PC-9 (cell line): ENCODE data around the gene TCF3. TPM values are rescaled to one million over a fixed set of nuclear protein-coding genes. Genes with fewer than 3 reads are reported as not detected.
A peak's percentile ranks its signal among the peaks of the same experiment; 100 is the strongest.

Experiments
- BruUV-seq: library from RNA; stranded (reverse); fragments of 400-500 nt; replicated peaks from 2 replicates; lab custom pipeline; 2021; lab: Mats Ljungman, UMichigan
- CTCF ChIA-PET: fragments of 300-600 bp; sonication (Branson Sonifier 250); formaldehyde crosslinking; loops from one replicate; lab custom pipeline; 2022; ENCODE audit warnings: antibody characterized with exemption; lab: Charles Lee
- POLR2A ChIA-PET: fragments of 300-600 bp; sonication (Branson Sonifier 250); formaldehyde crosslinking; loops from one replicate; lab custom pipeline; 2022; ENCODE audit warnings: antibody characterized with exemption; ENCODE audit not compliant: unreplicated experiment; lab: Charles Lee
- DNase-seq, 2 experiments: peaks; one replicate each; pipeline versions ENCODE4 v3.0.0 to v3.0.0-alpha.2; 2015 to 2022; ENCODE audit warnings: mixed read lengths in 1 of 2
- H2AFZ ChIP-seq: fragments of 200-600 bp; sonication (generic); 2 replicates; pipeline ENCODE4 v1.8.1; 2017; ENCODE audit warnings: antibody characterized with exemption
- H3F3A ChIP-seq: fragments of 200-600 bp; sonication (generic); 2 replicates; pipeline ENCODE4 v1.8.1; 2017; ENCODE audit warnings: antibody characterized with exemption, mild to moderate bottlenecking, low read depth; ENCODE audit not compliant: insufficient read depth
- H3K27ac ChIP-seq: fragments of 200-600 bp; sonication (generic); 2 replicates; pipeline ENCODE4 v1.6.1; 2016; ENCODE audit warnings: mixed run types
- H3K27me3 ChIP-seq: fragments of 200-600 bp; sonication (generic); 2 replicates; pipeline ENCODE4 v1.6.1; 2016; ENCODE audit warnings: low read depth, mixed run types; ENCODE audit not compliant: insufficient read depth
- H3K36me3 ChIP-seq: fragments of 200-600 bp; sonication (generic); 2 replicates; pipeline ENCODE4 v1.6.1; 2016; ENCODE audit warnings: low read depth, mixed run types
- H3K4me1 ChIP-seq: fragments of 200-600 bp; sonication (generic); replicated peaks from 2 replicates; pipeline ENCODE4 v1.6.1; 2016; ENCODE audit warnings: mixed run types; ENCODE audit not compliant: insufficient read depth
- H3K4me2 ChIP-seq: fragments of 200-600 bp; sonication (generic); 2 replicates; pipeline ENCODE4 v1.6.1; 2017; ENCODE audit warnings: mixed run types
- H3K4me3 ChIP-seq: fragments of 200-600 bp; sonication (generic); 2 replicates; pipeline ENCODE4 v1.6.1; 2016; ENCODE audit warnings: mixed run types
- H3K79me2 ChIP-seq: fragments of 200-600 bp; sonication (generic); 2 replicates; pipeline ENCODE4 v1.6.1; 2017; ENCODE audit warnings: low read depth, mixed run types
- H3K9me2 ChIP-seq: fragments of 200-600 bp; sonication (generic); 2 replicates; pipeline ENCODE4 v1.8.1; 2017; ENCODE audit warnings: mild to moderate bottlenecking; ENCODE audit not compliant: insufficient read depth
- H3K9me3 ChIP-seq: fragments of 200-600 bp; sonication (generic); 2 replicates; pipeline ENCODE4 v1.8.1; 2016; ENCODE audit warnings: low read depth; ENCODE audit not compliant: insufficient read depth
- H4K20me1 ChIP-seq: fragments of 200-600 bp; sonication (generic); 2 replicates; pipeline ENCODE4 v1.8.1; 2017; ENCODE audit not compliant: insufficient read depth
- CTCF ChIP-seq: fragments of 200-600 bp; sonication (generic); conservative IDR thresholded peaks from 2 replicates; pipeline ENCODE4 v1.6.1; 2017; ENCODE audit warnings: mixed run types, antibody characterized with exemption, mild to moderate bottlenecking, moderate library complexity
- EZH2 ChIP-seq: fragments of 200-600 bp; sonication (generic); IDR thresholded peaks from 2 replicates; pipeline ENCODE4 v1.8.0; 2017; ENCODE audit warnings: antibody characterized with exemption, low read depth
- intact Hi-C: fragments of 100-400 bp; cut with micrococcal nuclease; formaldehyde crosslinking; loops from one replicate; pipeline ENCODE4 v1.10.0; 2022; ENCODE audit not compliant: unreplicated experiment
- total RNA-seq: library from RNA; stranded (reverse); gene quantifications from 2 replicates; pipeline ENCODE4 v1.2.3, GENCODE V29; 2021

Gene TCF3
- total RNA-seq, 1 experiment from 2014 or later: 98.0 TPM

- ChIA-PET CTCF (no interaction called here), POLR2A (no interaction called here)
- H4K20me1 ChIP-seq: no peaks in the 10 kb centered on the region
- H3K4me3 ChIP-seq: no peak overlapping the region
- H3K9me2 ChIP-seq: no peaks in the 10 kb centered on the region
- no peaks in the 10 kb centered on the region for H3K36me3 ChIP-seq
- H2AFZ ChIP-seq: no peak overlapping the region
- no peak overlapping the region for H3K27ac ChIP-seq
- no peak for DNase-seq
- intact Hi-C loops: no loop called here
- no peak for TF ChIP-seq CTCF
- TF ChIP-seq EZH2: no peak
- no TSS peak for BruUV-seq
- H3F3A ChIP-seq: peaks cover under 1% of the 10 kb centered on the region; the same call in 1 of the 2 replicates
- peaks cover 19% of the 10 kb centered on the region for H3K79me2 ChIP-seq
- peak overlapping the region; percentile 82; the same call in 1 of the 2 replicates for H3K4me2 ChIP-seq
- H3K4me1 ChIP-seq: peaks cover 7% of the 10 kb centered on the region
- H3K9me3 ChIP-seq: no peaks in the 10 kb centered on the region
- no peaks in the 10 kb centered on the region for H3K27me3 ChIP-seq
Measured at GRCh38 chr19:1649706-1650649, 2.4 kb downstream of the TCF3 start.

- H3K9me3 ChIP-seq: no peaks in the 10 kb centered on the region
- H4K20me1 ChIP-seq: no peaks in the 10 kb centered on the region
- H3K27ac ChIP-seq: no peak overlapping the region
- H3F3A ChIP-seq: no peaks in the 10 kb centered on the region
- intact Hi-C loops: no loop called here
- peaks cover 6% of the 10 kb centered on the region; the same call in 1 of the 2 replicates for H3K4me1 ChIP-seq
- no peak overlapping the region for H3K4me3 ChIP-seq
- H3K4me2 ChIP-seq: no peak overlapping the region
- no peaks in the 10 kb centered on the region for H3K36me3 ChIP-seq
- no peak for TF ChIP-seq CTCF
- TF ChIP-seq EZH2: no peak
- no peaks in the 10 kb centered on the region for H3K9me2 ChIP-seq
- no peaks in the 10 kb centered on the region for H3K27me3 ChIP-seq
- peaks cover 19% of the 10 kb centered on the region for H3K79me2 ChIP-seq
- H2AFZ ChIP-seq: no peak overlapping the region
- ChIA-PET POLR2A (no interaction called here), CTCF (no interaction called here)
- DNase-seq: no peak
- no TSS peak for BruUV-seq
Measured at GRCh38 chr19:1648920-1649541, 3.4 kb downstream of the TCF3 start.

- no peak overlapping the region for H3K4me3 ChIP-seq
- TF ChIP-seq EZH2: no peak
- no peaks in the 10 kb centered on the region for H4K20me1 ChIP-seq
- H3F3A ChIP-seq: no peaks in the 10 kb centered on the region
- no peaks in the 10 kb centered on the region for H3K27me3 ChIP-seq
- no peaks in the 10 kb centered on the region for H3K9me3 ChIP-seq
- no peak for DNase-seq
- intact Hi-C loops: no loop called here
- H3K4me2 ChIP-seq: no peak overlapping the region
- H3K36me3 ChIP-seq: no peaks in the 10 kb centered on the region
- H2AFZ ChIP-seq: no peak overlapping the region
- H3K9me2 ChIP-seq: no peaks in the 10 kb centered on the region
- CTCF ChIA-PET: no interaction called here
- peaks cover 19% of the 10 kb centered on the region for H3K79me2 ChIP-seq
- BruUV-seq: no TSS peak
- peaks cover 6% of the 10 kb centered on the region; the same call in 1 of the 2 replicates for H3K4me1 ChIP-seq
- H3K27ac ChIP-seq: no peak overlapping the region
- POLR2A ChIA-PET: no interaction called here
Measured at GRCh38 chr19:1648459-1648849, 4.0 kb downstream of the TCF3 start.
